Measurements from ENCODE around the gene KCTD19.

Gene KCTD19

GRCh38 chr16:67245186-67245585, 81.4 kb downstream of the KCTD19 start:
- DNase-seq (ENCODE audit: extremely low spot score): no peak
- TF ChIP-seq FOXK2 (IDR thresholded peaks at IDR 0.05) (no peak), ARNT (IDR thresholded peaks at IDR 0.05) (no peak), SUZ12 (IDR thresholded peaks at IDR 0.05) (no peak), FOXM1 (IDR thresholded peaks at IDR 0.05; ENCODE audit: borderline replicate concordance) (no peak), NFRKB (IDR thresholded peaks at IDR 0.05) (no peak), SP1 (IDR thresholded peaks at IDR 0.05) (no peak), TARDBP (IDR thresholded peaks at IDR 0.05) (no peak), BHLHE40 (IDR thresholded peaks at IDR 0.05; ENCODE audit: borderline replicate concordance) (no peak), L3MBTL2 (conservative IDR thresholded peaks at IDR 0.05) (no peak), ZNF384 (IDR thresholded peaks at IDR 0.05) (no peak), CTBP1 (IDR thresholded peaks at IDR 0.05; ENCODE audit: borderline replicate concordance) (no peak), FOXA1 (IDR thresholded peaks at IDR 0.05) (no peak), ELF4 (IDR thresholded peaks at IDR 0.05) (no peak), LEF1 (IDR thresholded peaks at IDR 0.05; ENCODE audit: borderline replicate concordance) (no peak), HDGF (IDR thresholded peaks at IDR 0.05; ENCODE audit: borderline replicate concordance) (no peak)
- TF ChIP-seq, protein P1, sequence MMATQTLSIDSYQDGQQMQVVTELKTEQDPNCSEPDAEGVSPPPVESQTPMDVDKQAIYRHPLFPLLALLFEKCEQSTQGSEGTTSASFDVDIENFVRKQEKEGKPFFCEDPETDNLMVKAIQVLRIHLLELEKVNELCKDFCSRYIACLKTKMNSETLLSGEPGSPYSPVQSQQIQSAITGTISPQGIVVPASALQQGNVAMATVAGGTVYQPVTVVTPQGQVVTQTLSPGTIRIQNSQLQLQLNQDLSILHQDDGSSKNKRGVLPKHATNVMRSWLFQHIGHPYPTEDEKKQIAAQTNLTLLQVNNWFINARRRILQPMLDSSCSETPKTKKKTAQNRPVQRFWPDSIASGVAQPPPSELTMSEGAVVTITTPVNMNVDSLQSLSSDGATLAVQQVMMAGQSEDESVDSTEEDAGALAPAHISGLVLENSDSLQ (IDR thresholded peaks at IDR 0.05): no peak
- ChIA-PET CTCF (no interaction called here), POLR2A (interaction anchor here (1.4 to 5.3 kb wide), 4 partner anchors 8 to 47 kb away, joined by 4 to 41 read pairs (median 10); partner anchors contain the start of gene TMEM208)

- ChIA-PET CTCF (no interaction called here), POLR2A (interaction anchor here (1.0 to 1.4 kb wide), 3 partner anchors 11 to 18 kb away, joined by 4 to 5 read pairs (median 4); partner anchors contain the start of gene TMEM208)
- no peak for DNase-seq (ENCODE audit: extremely low spot score)
- TF ChIP-seq ZNF384 (IDR thresholded peaks at IDR 0.05) (no peak), BHLHE40 (IDR thresholded peaks at IDR 0.05; ENCODE audit: borderline replicate concordance) (no peak), ARNT (IDR thresholded peaks at IDR 0.05) (no peak), FOXM1 (IDR thresholded peaks at IDR 0.05; ENCODE audit: borderline replicate concordance) (no peak), HDGF (IDR thresholded peaks at IDR 0.05; ENCODE audit: borderline replicate concordance) (no peak), TARDBP (IDR thresholded peaks at IDR 0.05) (no peak)
Measured at GRCh38 chr16:67244387-67245185, 82.0 kb downstream of the KCTD19 start.

- TF ChIP-seq NFRKB (IDR thresholded peaks at IDR 0.05): no peak
- TF ChIP-seq FOXK2 (IDR thresholded peaks at IDR 0.05): no peak
- no peak for TF ChIP-seq HDGF (IDR thresholded peaks at IDR 0.05; ENCODE audit: borderline replicate concordance)
- no peak for TF ChIP-seq SUZ12 (IDR thresholded peaks at IDR 0.05)
- no peak for TF ChIP-seq L3MBTL2 (conservative IDR thresholded peaks at IDR 0.05)
- TF ChIP-seq ELF4 (IDR thresholded peaks at IDR 0.05): no peak
- no peak for TF ChIP-seq ZNF384 (IDR thresholded peaks at IDR 0.05)
- no peak for TF ChIP-seq BHLHE40 (IDR thresholded peaks at IDR 0.05; ENCODE audit: borderline replicate concordance)
- TF ChIP-seq, protein P1 (IDR thresholded peaks at IDR 0.05): no peak
- TF ChIP-seq FOXA1 (IDR thresholded peaks at IDR 0.05): no peak
- TF ChIP-seq LEF1 (IDR thresholded peaks at IDR 0.05; ENCODE audit: borderline replicate concordance): no peak
- TF ChIP-seq TARDBP (IDR thresholded peaks at IDR 0.05): no peak
- TF ChIP-seq SP1 (IDR thresholded peaks at IDR 0.05): no peak
- no peak for TF ChIP-seq ARNT (IDR thresholded peaks at IDR 0.05)
- TF ChIP-seq CTBP1 (IDR thresholded peaks at IDR 0.05; ENCODE audit: borderline replicate concordance): no peak
- TF ChIP-seq FOXM1 (IDR thresholded peaks at IDR 0.05; ENCODE audit: borderline replicate concordance): no peak
- POLR2A ChIA-PET: interaction anchor here (1.5 kb wide), 1 partner anchor 12 kb away, joined by 4 read pairs; no protein-coding TSS in a partner anchor
- no peak for DNase-seq (ENCODE audit: extremely low spot score)
- CTCF ChIA-PET: no interaction called here
Measured at GRCh38 chr16:67243481-67243880, 83.1 kb downstream of the KCTD19 start.

DNA sequence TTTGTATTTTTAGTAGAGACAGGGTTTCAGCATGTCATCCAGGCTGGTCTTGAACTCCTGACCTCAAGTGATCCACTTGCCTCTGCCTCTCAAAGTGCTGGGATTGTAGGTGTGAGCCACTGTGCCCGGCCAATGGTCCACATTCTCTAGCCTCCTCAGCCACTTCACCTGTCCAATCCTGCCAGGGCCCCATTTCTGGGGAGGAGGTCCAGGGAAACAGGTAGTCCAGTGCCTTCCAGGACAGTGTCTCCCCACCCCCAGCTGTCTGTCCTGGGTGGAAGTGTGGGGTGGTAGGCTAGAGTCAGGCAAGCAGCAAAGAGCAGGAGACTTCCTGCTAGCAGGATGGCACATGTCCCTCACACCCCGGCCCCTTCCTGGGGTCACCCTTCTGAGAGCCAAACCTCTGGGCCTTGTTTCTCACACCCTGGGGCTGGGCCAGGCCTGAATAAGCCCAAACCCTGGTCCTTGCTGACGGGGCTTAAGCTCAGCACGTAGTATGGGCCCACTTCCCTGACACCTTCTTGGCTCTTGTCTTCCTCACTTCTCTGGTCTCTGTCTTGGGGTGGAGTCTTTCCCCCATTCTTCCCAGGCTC, 84.3 kb downstream of the KCTD19 start:
- ChIA-PET CTCF (no interaction called here), POLR2A (interaction anchor here (1.5 kb wide), 2 partner anchors 8 to 11 kb away, joined by 3 to 4 read pairs; no protein-coding TSS in a partner anchor)
- TF ChIP-seq HDGF (IDR thresholded peaks at IDR 0.05; ENCODE audit: borderline replicate concordance) (no peak), TARDBP (IDR thresholded peaks at IDR 0.05) (no peak), FOXA1 (IDR thresholded peaks at IDR 0.05) (no peak)
- DNase-seq (ENCODE audit: extremely low spot score): no peak

GRCh38 chr16:67241008-67241900, 85.3 kb downstream of the KCTD19 start:
- TF ChIP-seq NFRKB (IDR thresholded peaks at IDR 0.05): no peak
- no peak for TF ChIP-seq FOXM1 (IDR thresholded peaks at IDR 0.05; ENCODE audit: borderline replicate concordance)
- no peak for TF ChIP-seq CTBP1 (IDR thresholded peaks at IDR 0.05; ENCODE audit: borderline replicate concordance)
- no peak for TF ChIP-seq SUZ12 (IDR thresholded peaks at IDR 0.05)
- no peak for TF ChIP-seq FOXA1 (IDR thresholded peaks at IDR 0.05)
- CTCF ChIA-PET: no interaction called here
- no peak for DNase-seq (ENCODE audit: extremely low spot score)
- POLR2A ChIA-PET: interaction anchor here (1.5 kb wide), 1 partner anchor 7 kb away, joined by 3 read pairs; no protein-coding TSS in a partner anchor

DNA sequence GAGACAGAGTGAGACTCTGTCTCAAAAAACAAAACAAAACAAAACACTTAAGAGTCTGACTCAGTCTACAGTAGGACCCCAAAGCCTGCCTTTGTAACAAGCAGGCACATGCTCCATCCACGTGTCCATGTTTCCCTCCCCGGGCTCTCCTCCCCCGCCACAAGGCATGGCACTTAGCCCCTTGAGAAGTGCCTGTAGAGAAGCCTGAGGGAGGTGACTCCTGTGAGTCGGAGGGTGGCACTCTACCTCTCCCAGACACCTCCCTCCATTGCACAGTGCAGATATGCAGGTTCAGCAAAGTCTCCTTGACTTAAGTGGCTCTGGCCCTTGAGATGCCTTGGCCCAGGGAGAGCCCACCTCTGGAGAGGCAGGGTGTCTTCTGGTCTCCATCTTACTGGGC, 86.0 kb downstream of the KCTD19 start:
- TF ChIP-seq LEF1 (IDR thresholded peaks at IDR 0.05; ENCODE audit: borderline replicate concordance): no peak
- no peak for TF ChIP-seq ELF4 (IDR thresholded peaks at IDR 0.05)
- no peak for TF ChIP-seq FOXM1 (IDR thresholded peaks at IDR 0.05; ENCODE audit: borderline replicate concordance)
- TF ChIP-seq HDGF (IDR thresholded peaks at IDR 0.05; ENCODE audit: borderline replicate concordance): no peak
- TF ChIP-seq NFRKB (IDR thresholded peaks at IDR 0.05): no peak
- TF ChIP-seq ARNT (IDR thresholded peaks at IDR 0.05): no peak
- TF ChIP-seq SP1 (IDR thresholded peaks at IDR 0.05): no peak
- TF ChIP-seq, protein P1 (IDR thresholded peaks at IDR 0.05): no peak
- ChIA-PET CTCF (no interaction called here), POLR2A (no interaction called here)
- DNase-seq (ENCODE audit: extremely low spot score): no peak

Data from HEK293T (cell line).